Lung (tissue), 12 donors: Measurements from ENCODE around the gene CRTC3. TPM values are rescaled to one million over a fixed set of nuclear protein-coding genes. Genes with fewer than 3 reads are reported as not detected.

Experiments
- ATAC-seq: fragments of 200-7000 bp; cut with Tn5 transposase; one replicate; pipeline ENCODE4 v1.9.1; 2020; ENCODE audit warnings: moderate number of reproducible peaks; ENCODE audit not compliant: insufficient read depth, low FRiP score
- DNase-seq, 3 donors: peaks; one replicate each; pipeline ENCODE4 v3.0.0-alpha.2; 2013 to 2017
- H3K27ac ChIP-seq, 2 donors: one replicate each; pipeline ENCODE4 v1.5.1; 2013; ENCODE audit warnings: mild to moderate bottlenecking in 2 of 2, moderate library complexity in 2 of 2, control low read depth in 1 of 2, inconsistent platforms in 1 of 2, low read depth in 1 of 2, low read length in 1 of 2
- H3K27me3 ChIP-seq, 3 donors: one replicate each; pipeline ENCODE4 v1.5.1; 2013; ENCODE audit warnings: low read length in 2 of 3; ENCODE audit not compliant: control insufficient read depth in 3 of 3, insufficient read depth in 3 of 3
- H3K36me3 ChIP-seq, 4 donors: one replicate each; pipeline ENCODE4 v1.5.1; 2013; ENCODE audit warnings: low read length in 4 of 4, mild to moderate bottlenecking in 1 of 4, moderate library complexity in 1 of 4; ENCODE audit not compliant: control insufficient read depth in 4 of 4, insufficient read depth in 4 of 4
- H3K4me1 ChIP-seq, 5 donors: one replicate each; pipeline ENCODE4 v1.5.1; 2013; ENCODE audit warnings: low read length in 5 of 5, mild to moderate bottlenecking in 2 of 5, moderate library complexity in 1 of 5; ENCODE audit not compliant: control insufficient read depth in 5 of 5, insufficient read depth in 5 of 5
- H3K4me3 ChIP-seq: one replicate; pipeline ENCODE4 v1.5.1; 2013; ENCODE audit warnings: mild to moderate bottlenecking, control low read depth, moderate library complexity
- H3K9ac ChIP-seq, 2 donors: one replicate each; pipeline ENCODE4 v1.5.1; 2013; ENCODE audit warnings: low read length in 2 of 2, control low read depth in 1 of 2; ENCODE audit not compliant: insufficient read depth in 1 of 2
- H3K9me3 ChIP-seq, 4 donors: one replicate each; pipeline ENCODE4 v1.5.1; 2013; ENCODE audit warnings: low read length in 3 of 4, mild to moderate bottlenecking in 1 of 4, moderate library complexity in 1 of 4; ENCODE audit not compliant: control insufficient read depth in 4 of 4, insufficient read depth in 3 of 4
- CTCF ChIP-seq: IDR thresholded peaks from 2 replicates; pipeline ENCODE4 v1.5.1; 2012; ENCODE audit warnings: mild to moderate bottlenecking; ENCODE audit errors: control extremely low read depth, extremely low read depth
- WGBS, 2 donors: extraction: QIAGEN DNeasy Blood & Tissue Kit; methylation state at CpG; one replicate each; pipeline ENCODE4 v1.1.7; 2013; 5-methylcytosine and 5-hydroxymethylcytosine counted together
- polyA plus RNA-seq, 2 donors: library from polyadenylated mRNA; stranded (reverse); fragments of 200-250 nt; gene quantifications; one replicate each; pipeline ENCODE4 v1.2.1, GENCODE V29; 2013
- total RNA-seq, 2 donors: library from RNA; depleted of rRNA in 1 of 2; stranded (reverse); fragments of >200 nt in 1 of 2; gene quantifications; one replicate each; pipeline ENCODE4 v1.2.1, GENCODE V29; 2014 to 2021
- donor health status: control.
- donor health status: control.
- donor health status: Bipolar disorder and iron deficiency.
- donor health status: healthy.
- donor health status: DM: yes; HTN: yes; CAD: no.

The CRTC3 gene
- total and polyA plus RNA-seq, 4 donors, result 12.0 to 47.9 (median 28.2) TPM

- H3K4me1 ChIP-seq, result peaks cover 0 to 4% (median 0%) of the 10 kb centered on the region in 5 donors
- ATAC-seq (peak; percentile 64), DNase-seq (no peak)
- TF ChIP-seq CTCF, result no peak
- H3K4me3 ChIP-seq, result no peak overlapping the region
- H3K9me3 ChIP-seq, result peaks cover 0 to 2% (median 0%) of the 10 kb centered on the region in 4 donors
- peaks cover 0 to 2% (median 2%) of the 10 kb centered on the region in 4 donors for H3K36me3 ChIP-seq
- H3K27ac ChIP-seq, result peak overlapping the region; percentile 56 to 88
- WGBS, 2 donors, result 34 to 48% methylated on average over 4 of the region's 4 CpGs
- no peaks in the 10 kb centered on the region for H3K27me3 ChIP-seq
- no peak overlapping the region for H3K9ac ChIP-seq
These were observed 41.4 kb downstream of the CRTC3 start for GRCh38 chr15:90571063-90571541.

GRCh38 chr15:90572893-90573292 is 43.2 kb downstream of the CRTC3 start:
- no peak for ATAC-seq
- H3K4me3 ChIP-seq, result no peak overlapping the region
- H3K36me3 ChIP-seq, result peaks cover 0 to 2% (median under 1%) of the 10 kb centered on the region in 4 donors
- no peak for DNase-seq
- peaks cover 0 to 4% (median 0%) of the 10 kb centered on the region in 5 donors for H3K4me1 ChIP-seq
- no peaks in the 10 kb centered on the region for H3K27me3 ChIP-seq
- H3K27ac ChIP-seq, result no peak overlapping the region
- 95 to 99% methylated on average over 3 of the region's 3 CpGs for WGBS, 2 donors
- no peak overlapping the region for H3K9ac ChIP-seq
- no peak for TF ChIP-seq CTCF
- no peaks in the 10 kb centered on the region for H3K9me3 ChIP-seq

- Histone ChIP-seq H3K9ac (no peak overlapping the region), H3K27me3 (no peaks in the 10 kb centered on the region), H3K36me3 (peaks cover 0 to 2% (median under 1%) of the 10 kb centered on the region in 4 donors), H3K4me3 (no peak overlapping the region), H3K27ac (no peak overlapping the region), H3K9me3 (no peaks in the 10 kb centered on the region), H3K4me1 (peaks cover 0 to 4% (median 2%) of the 10 kb centered on the region in 5 donors)
- no peak for DNase-seq
- TF ChIP-seq CTCF, result no peak
- 87 to 88% methylated on average over 7 of the region's 7 CpGs for WGBS, 2 donors
- no peak for ATAC-seq
These were observed 47.1 kb downstream of the CRTC3 start for GRCh38 chr15:90576711-90577389.
